GM19035 (cell line): ENCODE data around the gene PDS5B.
A peak's percentile ranks its signal among the peaks of the same experiment; 100 is the strongest.
"Not testable (repeated sequence)": the region's sequence is repeated elsewhere in the genome, so short reads cannot be mapped to it uniquely, and the experiment has no call there.

Experiments used
- ATAC-seq: cut with Tn5 transposase; IDR thresholded peaks from one replicate; pipeline ENCODE4 v1.9.1; 2021; ENCODE audit not compliant: unreplicated experiment

PDS5B gene

DNA sequence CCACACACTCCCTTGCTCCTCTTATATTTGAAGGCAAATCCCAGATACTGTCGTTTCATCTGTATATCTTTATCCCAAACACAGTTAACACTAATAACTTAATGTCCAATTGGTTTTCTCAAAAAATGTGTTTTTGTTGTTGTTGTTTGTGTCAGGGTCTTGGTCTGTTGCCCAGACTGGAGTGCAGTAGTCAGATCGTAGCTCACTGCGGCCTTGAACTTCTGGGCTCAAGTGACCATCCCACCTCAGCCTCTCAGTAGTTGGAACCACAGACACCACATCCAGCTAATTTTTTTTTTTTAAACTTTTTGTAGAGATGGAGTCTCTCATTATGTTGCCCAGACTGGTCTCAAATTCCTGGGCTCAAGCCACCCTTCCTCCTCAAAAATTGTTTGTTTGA is 137.7 kb downstream of the PDS5B start:
- ATAC-seq: no peak

DNA sequence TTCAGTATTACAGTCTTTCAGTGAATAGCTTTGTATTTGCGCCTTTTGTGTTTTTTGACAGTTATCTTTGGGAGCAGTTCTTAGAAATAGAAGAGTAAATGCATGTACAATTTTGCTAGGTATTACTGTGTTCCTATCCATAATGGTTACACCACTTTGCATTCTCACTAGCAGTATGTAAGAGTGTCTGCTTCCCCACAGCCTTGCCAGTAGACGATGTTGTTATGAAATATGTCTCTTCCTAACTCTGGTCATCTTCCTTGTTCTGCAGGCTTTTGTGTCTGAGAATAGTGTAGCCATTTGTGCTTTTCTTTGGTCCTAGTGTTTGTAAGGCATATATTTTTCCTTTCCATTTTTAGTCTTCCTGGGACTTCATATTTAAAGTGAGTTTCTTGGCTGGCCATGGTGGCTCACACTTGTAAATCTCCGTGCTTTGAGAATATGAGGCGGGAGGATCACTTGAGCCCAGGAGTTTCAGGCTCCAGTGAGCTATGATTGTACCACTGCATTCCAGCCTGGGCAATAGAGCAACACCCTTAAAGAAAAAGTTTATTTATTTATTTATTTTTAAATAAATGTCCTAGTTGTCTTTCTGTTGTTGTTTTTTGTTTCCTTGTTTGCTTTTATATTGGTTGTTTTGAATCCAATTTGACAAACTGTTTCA is 140.3 kb downstream of the PDS5B start:
- no peak for ATAC-seq

DNA sequence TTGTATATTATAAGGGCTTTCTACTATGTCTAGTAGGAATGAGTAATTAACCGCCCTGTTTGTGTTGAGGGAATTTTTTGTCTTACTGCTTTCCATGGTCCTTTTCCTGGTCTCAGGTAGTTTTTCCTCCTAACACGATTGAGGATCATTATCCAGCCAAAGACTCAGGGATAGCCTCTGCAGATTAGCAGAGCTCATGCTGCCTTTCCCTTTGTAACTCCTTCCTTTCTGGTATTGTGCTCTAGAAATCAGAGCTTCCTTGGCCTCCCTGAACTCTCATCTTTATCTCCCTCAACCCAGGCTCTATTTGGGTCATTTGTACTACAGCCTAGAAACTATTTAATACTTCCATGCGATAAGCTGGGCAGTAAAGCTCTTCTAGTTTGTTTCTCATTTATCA is 142.1 kb downstream of the PDS5B start:
- no peak for ATAC-seq

DNA sequence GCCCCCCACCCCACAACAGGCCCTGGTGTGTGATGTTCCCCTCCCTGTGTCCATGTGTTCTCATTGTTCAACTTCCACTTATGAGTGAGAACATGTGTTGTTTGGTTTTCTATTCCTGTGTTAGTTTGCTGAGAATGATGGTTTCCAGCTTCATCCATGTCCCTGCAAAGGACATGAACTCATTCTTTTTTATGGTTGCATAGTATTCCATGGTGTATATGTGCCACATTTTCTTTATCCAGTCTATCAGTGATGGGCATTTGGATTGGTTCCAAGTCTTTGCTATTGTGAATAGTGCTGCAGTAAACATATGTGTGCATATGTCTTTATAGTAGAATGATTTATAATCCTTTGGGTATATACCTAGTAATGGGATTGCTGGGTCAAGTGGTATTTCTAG is 142.8 kb downstream of the PDS5B start:
- not testable (repeated sequence) for ATAC-seq

DNA sequence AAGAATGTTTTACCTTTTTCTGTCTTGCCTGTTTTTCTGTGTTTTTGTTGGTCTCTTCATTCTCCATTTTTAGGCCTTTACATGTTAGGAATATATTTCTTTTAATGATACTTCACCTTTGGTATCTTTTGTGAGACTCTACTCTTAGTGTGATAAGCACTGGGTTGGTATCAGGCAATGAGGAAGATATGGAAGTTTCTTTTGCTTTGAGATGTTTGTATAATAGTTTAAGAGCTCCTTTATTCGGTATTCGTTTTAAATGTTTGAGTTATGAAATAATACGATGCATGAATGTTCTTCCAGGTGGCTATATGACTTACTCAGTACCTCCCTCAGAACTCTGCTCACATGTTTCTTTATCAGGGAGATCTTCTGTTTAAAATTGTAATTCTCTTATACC is 144.8 kb downstream of the PDS5B start:
- no peak for ATAC-seq

DNA sequence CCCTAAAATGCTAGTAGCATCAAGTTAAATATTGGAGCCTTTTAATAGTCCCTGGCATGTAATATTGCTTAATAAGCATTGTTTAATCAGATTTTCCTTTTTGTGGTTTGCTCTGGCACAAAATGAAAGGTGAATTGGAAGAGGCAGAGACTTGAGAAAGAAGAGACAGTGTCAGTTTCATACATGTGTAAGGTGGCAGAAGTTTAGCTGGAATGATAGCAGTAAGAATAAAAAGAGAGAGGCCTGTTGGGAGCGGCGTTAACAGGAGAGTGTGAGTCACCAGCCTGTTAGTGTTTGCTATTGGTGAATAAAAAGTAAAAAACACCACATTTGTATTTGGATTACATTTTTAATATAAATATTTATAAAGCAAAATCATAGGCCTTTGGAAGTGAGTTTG is 145.3 kb downstream of the PDS5B start:
- ATAC-seq: no peak

DNA sequence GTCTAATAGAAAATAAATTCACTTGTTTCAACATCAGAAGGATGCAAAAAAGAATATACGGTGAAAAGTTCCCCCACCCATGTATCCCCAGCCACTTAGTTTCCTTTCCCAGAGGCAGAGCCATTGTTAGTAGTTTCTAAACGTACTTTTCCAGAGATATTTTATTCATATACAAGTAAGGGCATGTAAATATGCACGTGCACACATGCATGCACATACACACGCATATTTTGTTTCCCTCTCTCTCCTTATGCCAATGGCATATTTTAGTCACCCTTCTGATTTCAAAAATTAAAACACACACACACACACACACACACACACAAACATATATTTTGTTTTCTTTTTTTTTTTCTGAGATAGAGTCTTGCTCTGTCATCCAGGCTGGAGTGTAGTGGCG is 147.4 kb downstream of the PDS5B start:
- ATAC-seq: no peak

DNA sequence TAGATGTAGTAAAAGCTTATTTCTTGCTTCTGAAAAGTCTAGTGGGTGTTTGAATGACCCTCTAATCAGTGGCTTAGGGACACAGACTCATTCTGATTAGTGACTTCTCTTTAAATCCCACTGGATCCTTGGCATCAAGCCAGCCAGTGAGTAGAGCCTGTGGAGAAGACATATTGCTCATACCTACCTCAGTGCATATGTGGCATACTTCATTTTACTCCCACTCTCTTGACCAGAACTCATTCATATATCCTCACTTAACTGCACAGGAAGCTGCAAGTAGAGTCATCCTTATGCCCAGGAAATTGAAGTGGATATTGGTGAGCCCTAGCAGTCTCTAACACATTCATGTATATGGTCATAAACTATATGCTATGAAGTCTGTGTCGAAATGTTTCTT is 148.3 kb downstream of the PDS5B start:
- ATAC-seq: no peak

DNA sequence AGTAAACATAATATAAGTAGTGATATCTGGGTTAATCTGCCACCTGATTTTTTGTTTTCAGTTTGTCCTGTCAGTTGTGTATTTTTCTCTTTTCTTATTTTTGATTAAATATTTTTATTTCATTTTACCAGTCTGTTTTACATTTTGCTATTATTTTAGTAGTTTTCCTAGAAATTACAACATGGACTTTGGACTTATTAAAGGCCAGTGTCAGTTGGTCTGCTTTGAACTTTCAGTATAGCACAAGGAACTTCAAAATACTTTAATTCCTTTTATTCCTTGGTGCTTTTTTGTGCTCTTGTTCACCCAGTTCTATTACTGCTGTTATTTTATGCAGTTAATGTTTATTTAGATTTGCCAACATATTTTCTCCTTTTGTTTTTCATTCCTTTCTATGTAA is 149.6 kb downstream of the PDS5B start:
- no peak for ATAC-seq

DNA sequence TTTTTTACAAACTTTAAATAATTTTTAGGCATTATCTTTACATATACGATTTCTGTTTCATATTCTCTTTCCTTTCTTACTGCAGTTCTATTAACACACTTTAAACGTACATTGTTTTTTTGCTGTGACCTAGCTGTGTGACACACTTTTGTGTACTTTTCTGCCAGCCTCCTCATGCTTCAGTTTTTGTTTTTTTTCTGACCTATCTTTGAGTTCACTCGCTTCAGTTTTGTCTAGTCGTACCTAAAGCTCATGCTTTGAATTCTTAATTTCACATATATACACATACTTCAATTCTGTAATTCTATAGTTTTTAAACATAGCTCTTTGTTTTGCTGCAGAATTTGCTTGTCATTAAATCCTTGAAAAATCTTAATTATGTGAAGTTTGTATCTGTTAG is 150.4 kb downstream of the PDS5B start:
- no peak for ATAC-seq

DNA sequence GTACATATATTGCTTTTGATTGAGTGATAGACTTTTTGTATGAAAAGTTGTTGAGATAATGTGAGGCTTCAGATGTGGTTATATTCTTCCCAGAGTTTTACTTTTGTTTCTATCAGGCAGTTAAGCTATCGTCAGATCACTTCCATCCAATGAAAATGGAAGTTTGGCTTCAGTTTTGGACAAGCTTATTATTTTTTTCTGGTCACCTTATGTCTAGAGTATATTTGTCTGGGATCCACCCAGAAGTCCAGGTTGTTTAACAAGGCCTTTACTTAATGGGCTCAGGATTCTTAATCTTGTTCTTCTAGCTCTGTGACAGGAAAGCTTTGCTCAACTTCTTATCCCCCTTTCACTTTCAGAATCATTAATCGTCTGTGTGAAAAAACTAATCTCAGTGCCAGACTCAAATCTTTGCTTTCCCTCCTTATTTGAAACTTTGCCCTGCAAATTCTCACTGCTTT is 150.9 kb downstream of the PDS5B start:
- peak; percentile 68 for ATAC-seq

DNA sequence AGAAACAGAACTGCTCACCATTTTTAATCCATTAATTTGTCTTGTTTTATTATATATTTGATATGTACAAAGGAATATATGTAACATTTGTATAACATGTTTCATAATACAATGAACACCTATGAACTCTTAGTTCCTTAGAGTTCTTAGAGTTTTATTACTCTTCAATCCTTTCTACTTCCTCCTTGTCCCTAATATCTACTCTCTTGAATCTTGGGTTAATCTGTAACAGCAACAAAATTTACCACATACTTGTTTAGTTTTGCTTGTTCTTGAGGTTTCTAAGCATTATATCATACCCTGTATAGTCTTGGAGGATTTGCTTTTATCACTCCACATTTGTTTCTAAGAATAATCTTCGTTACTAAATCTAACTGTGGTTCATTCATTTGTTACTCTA is 151.4 kb downstream of the PDS5B start:
- ATAC-seq: peak; percentile 26

DNA sequence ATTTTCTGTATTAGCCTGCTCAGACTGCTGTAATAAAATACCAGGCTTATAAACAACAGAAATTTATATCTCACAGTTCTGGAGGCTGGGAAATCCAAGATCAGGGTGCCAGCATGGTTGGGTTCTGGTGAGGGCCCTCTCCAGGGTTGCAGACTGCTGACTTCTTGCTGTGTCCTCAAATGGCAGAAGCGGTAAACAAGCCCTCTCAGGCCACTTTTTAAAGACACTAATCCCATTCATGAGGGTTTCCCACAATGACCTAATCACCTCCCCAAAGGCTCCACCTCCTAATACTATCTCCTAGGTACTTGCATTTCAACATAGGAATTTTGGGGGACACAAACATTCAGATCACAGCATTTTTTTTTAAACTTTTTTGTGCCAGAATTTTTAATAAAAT is 159.3 kb downstream of the PDS5B start:
- ATAC-seq: no peak

DNA sequence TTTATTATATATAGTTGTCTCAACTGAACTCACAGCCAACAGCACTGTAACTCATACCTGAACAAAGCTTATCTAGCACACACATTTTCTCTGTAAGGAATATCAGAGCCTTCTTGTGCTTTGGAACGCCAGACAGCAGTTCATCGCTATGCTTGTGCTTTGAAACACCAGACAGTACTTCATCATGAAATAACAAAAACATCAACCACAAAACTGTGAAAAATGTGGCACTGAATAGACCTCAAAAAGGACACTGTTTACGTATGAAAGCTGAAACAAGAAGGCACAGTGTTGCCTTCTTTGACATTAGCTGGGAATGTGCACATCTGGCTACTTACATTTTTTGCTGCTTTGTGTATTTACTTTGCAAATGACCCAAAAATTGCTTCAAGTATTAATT is 160.2 kb downstream of the PDS5B start:
- ATAC-seq: no peak

DNA sequence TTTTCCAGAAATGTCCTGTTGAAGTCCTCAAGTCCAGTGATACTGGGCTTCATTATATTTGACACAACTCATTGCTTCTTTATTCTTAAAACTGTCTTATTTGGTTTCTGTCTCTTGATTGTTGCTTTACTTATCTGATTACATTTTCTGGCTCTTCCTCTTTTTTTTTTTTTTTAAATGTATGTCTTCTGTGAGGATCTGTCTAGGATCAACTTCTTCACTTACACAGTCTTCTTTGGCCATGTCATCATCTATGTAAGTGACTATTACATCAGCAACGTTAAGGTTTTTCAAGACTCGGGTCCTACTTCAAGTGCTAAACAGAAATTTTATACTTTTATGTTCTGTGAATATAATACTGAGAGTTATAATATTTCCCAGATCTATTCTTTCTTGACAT is 162.1 kb downstream of the PDS5B start:
- no peak for ATAC-seq

DNA sequence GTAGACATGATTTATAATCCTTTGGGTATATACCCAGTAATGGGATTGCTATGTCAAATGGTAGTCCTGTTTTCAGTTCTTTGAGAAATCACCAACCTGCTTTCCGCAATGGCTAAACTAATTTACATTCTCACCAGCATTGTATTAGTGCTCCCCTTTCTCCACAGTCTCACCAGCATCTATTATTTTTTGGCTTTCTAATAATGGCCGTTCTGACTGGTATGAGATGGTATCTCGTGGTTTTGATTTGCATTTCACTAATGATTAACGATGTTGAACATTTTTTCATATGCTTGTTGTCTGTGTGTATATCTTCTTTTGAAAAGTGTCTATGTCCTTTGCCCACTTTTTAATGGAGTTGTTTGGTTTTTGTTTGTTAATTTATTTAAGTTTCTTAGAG is 165.1 kb downstream of the PDS5B start:
- ATAC-seq: no peak

DNA sequence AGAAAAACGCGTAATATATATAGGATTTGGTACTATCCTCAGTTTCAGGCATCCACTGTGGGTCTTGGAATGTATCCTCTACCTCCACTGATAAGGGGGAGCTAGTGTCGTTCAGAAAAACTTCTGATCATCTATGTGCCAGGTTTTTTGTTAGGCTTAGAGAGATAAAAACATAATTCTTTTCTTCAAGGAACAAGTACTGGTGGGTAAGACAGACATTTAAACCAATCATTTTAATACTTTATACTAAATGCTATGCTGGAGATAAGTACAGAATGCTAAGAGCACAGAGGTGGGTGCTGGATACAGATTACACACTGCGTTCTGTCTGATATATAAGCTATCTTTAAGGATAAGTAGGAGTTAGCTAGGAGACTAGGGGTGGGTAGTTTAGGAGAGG is 166.1 kb downstream of the PDS5B start:
- no peak for ATAC-seq

DNA sequence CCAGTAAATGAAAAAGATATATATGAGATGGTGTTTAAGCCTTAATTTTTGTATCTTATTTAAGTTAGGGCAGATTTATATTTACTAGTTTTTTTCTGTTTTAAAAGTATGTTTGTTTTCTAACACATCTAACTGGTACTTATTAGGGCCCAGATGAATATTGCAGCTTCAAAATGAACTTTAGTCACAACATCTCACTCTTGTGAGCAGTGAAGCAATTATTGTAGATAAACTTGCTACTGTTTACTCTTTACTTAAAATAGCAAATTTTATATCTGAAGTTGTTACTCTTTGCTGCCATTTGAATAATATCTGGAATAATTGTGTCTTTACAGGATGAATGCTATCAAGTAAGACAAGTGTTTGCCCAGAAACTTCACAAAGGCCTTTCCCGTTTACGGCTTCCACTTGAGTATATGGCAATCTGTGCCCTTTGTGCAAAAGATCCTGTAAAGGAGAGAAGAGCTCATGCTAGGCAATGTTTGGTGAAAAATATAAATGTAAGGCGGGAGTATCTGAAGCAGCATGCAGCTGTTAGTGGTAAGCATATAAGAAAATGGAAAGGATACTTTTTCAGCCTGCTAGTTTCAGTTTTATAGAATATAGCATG is 166.8 kb downstream of the PDS5B start:
- no peak for ATAC-seq

DNA sequence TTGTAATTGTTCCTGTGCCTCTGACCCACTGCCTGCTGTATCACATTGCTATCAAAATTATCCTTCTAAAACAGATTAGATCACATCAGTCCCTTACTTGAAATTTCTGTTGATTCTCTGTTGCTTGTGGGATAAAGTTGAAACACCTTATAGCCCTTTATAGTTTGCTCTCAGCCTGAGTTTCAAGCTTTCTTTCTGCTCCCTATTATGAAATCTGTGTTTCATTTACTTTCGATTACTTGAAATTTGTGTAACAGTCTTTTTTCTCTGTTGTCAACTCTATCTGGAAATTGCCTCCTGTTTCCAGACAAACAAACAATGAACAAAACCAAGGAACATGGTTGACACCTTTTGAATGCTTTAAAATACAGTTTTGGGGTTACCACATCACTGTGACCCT is 167.9 kb downstream of the PDS5B start:
- ATAC-seq: no peak

DNA sequence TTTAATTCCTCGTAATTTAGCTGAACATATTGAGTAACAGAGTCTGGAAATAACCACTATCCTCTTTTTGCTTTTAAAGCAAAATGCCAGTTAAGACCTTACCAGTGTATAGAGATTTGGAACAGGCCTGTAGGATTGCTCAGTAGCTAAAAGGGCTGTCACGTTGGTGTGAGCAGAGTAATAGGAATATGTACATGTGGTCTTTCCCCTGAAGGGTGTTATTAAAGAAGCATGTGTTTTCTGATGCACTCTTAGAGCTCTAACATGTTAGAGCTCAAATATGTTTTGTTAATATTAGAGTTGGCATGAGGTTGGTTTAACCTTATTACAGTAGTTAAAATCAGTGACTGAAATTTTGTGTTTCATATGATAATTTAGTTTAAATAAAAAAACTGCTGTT is 172.9 kb downstream of the PDS5B start:
- ATAC-seq: no peak

DNA sequence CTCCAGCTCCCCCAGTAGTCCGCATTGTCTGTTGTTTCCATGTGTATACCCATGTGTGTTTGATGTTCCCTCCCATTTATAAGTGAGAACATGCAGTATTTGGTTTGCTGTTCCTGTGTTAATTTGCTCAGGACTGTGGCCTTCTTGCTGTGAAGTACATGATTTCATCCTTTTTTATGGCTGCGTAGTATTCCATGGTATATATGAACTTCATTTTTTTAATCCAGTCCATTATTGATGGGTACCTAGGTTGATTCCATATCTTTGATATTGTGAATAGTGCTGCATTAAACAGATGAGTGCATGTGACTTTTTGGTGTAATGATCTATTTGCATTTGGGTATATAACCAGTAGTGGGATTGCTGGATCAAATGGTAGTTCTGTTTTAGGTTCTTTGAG is 175.2 kb downstream of the PDS5B start:
- no peak for ATAC-seq

DNA sequence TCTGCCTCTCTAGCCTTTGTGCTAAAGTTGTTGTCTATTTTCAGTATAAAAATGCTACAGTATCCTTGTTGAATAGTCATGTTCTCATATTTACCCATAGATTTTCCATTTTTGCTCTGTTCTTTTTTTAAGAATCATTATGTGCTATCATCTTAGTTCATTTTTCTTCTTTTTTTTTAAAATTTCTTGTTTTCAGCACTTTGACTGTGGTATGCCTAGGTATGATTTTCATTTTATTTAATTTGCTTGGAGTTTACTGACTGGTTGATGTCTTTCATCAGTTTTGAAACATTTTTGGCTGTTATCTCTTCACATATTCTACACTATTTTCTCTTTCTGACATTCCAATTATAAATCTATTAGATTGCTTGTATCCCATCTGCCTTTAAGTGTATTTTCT is 192.9 kb downstream of the PDS5B start:
- no peak for ATAC-seq

DNA sequence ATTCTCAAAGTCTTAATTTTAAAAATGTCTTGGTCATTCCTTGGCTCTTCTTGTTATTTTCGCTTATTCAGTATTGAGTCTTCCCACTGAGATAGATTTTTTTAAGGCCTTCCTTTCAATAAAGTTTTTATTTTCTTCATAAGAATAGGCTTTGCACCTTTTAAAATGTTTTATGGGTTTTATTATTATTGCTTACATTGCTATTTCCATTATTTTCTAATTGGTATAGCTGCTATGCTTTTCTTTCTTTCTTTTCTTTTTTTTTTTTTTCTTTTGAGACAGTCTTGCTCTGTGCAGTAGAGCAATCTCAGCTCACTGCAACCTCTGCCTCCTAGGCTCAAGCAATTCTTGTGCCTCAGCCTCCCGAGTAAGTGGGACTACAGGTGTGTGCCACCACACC is 195.7 kb downstream of the PDS5B start:
- no peak for ATAC-seq
